Middle frontal gyrus (tissue), 1 donor: ENCODE measurements around the gene EYA4.

Source experiments
- DNase-seq: peaks from one replicate; pipeline ENCODE4 v3.0.0-alpha.2; 2015; ENCODE audit warnings: low spot score; ENCODE audit errors: extremely low spot score

EYA4 gene

DNA sequence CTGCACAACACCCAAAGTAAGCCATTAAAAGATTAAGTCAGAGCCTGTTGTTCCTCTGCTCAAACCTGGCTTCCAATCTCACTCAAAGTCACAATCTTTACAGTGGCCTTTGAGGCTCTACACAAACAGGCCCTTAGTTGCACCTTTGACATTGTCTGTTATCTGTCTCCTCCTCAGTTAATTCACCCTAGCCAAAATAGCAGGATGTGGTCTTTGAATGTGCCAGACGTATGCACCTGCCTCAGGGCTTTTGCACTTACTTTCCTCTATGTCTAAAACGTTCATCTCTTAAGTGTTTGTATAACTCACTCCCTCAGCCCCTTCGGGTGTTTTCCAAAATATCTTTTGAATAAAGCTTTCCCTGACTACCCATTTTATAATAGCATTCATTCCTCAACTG lies 107.7 kb downstream of the EYA4 start:
- DNase-seq = no peak

- DNase-seq = no peak
Observed at GRCh38 chr6:133350928-133351327, 109.8 kb downstream of the EYA4 start.

DNA sequence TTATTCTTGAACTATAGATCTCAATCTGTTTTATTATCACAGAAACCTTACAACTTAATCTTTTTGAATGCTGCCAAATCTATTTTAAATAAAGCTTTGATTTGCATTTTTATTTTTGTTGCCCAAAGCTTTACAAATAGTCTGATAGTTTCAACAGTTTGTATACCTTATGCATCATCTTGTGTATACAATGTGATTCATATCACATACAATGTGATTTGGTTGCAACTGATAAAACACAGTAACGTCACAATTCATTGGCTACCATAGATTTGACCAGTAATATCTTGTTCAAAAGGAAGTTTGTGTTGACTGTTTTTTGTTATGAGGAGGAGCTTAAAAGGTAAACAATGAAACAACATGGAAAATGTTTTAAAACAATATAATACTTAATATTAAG lies 110.9 kb downstream of the EYA4 start:
- DNase-seq = no peak

DNA sequence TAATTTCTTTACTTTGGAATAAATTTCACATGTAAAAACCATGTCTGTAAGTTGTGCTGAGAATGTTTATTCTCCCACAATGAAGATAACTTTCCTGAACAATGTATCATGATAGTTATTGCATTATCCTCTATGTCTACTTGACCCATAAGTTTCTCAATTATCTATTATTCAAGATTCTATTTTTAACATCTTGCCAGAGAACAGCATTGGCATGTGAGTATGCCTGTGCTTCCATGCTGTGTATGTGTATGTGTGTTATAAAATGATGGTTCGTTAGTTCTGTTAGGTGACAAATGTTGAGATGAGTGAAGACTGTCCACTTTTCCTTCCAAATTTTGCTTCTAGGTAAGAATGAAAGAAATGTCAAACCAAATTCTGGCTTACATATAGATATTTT lies 111.9 kb downstream of the EYA4 start:
- DNase-seq = no peak

DNA sequence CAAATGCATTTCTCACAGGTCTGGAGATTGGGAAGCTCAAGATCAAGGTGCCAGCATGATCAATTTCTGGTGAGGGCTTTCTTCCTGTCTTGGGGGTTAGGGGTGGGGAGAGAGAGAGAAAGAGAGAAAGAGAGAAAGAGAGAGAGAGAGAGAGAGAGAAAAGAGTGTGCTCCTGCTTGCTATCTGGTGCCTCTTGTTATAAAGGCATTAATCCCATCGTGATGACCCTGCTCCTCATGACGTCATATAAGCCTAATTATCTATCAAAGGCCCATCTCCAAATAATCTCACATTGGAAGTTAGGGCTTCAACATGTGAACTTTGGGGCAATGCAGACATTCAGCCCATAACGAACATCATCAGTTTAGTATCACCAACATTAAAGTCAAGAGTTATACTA lies 114.8 kb downstream of the EYA4 start:
- no peak for DNase-seq

DNA sequence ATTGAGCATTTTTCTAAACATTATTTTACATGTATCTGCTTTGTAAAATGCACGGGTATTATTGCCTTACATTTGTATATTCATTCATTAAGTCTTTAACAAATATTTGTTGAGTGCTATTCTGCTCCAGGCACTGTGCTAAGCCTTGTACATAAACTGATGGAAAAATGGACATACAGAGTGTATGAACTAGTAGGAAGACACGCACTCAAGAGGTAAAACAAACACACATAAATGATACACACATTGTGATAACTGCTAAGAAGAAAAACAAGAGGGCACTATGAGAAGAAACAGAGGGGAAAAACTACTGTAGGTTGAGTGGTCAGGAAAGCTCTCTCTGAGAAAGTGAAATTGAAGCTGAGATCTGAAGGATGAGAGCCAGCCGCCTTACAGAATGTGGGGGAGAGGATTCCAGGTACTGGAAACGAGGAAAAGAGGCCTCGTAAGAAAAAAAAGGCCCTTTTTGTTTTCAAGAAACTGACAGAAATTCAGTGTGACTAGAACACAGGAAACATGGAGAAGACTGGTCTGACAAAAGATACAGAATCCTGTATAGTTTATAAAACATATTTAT lies 117.5 kb downstream of the EYA4 start:
- DNase-seq = no peak

GRCh38 chr6:133359256-133359655 lies 118.1 kb downstream of the EYA4 start:
- no peak for DNase-seq

DNA sequence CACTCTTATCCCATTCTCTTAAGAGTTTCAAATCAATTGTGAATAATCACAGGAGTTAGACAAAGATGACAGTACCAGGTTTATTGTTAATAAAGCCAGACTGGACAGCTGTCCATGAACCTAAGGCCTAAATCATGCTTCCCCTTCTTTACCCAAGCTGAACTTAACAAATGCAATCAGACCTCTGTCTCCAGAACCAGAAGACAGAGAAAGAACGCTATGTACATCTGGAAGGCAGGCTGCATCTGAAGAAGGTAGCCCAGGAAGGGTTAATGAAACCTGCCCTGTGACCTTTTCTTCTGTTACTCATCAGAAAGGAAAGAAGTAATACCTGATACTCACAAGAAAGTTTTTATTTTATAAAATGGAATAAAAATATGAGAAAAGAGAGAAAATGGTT lies 118.6 kb downstream of the EYA4 start:
- no peak for DNase-seq

- no peak for DNase-seq
Observed at GRCh38 chr6:133360194-133360593, 119.0 kb downstream of the EYA4 start.

DNA sequence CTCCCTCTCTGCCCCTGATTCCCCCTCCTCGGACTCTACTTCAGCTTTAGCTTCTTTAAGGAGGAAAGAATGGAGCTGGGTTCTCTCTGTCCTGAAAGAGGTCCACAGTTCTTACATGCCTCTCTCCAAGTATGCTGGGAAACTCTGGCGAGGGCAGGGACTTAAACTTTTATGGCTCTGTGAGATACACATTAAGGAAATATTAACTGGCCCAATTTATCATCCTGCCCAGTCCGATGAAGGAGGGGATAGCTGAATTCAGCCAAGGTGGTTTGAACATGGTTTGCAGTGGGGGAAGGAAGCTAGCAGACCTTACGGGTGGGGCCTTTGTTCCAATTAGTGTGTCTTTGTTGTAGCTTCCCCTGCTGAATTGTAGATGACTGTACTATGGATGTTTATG lies 121.7 kb downstream of the EYA4 start:
- DNase-seq = no peak

DNA sequence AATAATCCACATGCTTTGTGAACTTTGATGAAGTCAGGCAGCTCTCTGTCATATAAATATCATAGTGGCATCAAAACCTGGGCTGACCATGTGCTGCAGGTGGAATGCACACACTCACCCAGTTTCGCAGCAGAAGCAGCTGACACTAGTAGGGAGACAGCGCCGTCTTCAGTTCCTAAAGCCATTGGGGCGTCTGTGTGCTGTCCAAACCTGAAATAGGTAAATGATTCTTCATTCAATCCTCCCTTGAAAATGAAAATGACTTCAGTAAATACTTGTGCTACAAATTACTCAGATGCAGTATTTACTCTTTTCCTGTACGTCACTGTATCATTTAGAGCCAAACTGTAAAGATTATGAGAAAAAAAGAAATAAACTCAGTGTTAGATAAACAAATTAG lies 127.5 kb downstream of the EYA4 start:
- DNase-seq = no peak

- no peak for DNase-seq
Observed at GRCh38 chr6:133369773-133370272, 128.7 kb downstream of the EYA4 start.

DNA sequence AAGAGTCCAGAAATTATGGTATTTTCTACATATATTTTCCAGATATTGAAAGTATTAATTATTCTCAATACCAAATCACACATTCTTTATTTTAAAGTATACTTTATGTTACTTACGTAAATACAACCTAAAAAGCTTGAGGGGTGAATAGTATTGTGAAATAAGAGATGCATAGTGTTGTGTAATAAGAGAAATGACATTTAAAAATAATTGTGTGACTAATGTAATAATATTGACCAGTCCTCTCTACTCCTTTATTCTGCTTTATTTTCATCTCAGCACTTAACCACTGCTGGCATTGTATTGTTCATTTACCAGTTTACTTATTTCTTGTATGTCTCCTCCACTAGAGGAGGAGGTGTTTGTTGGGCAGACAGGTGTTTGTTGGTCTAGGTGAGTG lies 135.6 kb downstream of the EYA4 start:
- DNase-seq = no peak

DNA sequence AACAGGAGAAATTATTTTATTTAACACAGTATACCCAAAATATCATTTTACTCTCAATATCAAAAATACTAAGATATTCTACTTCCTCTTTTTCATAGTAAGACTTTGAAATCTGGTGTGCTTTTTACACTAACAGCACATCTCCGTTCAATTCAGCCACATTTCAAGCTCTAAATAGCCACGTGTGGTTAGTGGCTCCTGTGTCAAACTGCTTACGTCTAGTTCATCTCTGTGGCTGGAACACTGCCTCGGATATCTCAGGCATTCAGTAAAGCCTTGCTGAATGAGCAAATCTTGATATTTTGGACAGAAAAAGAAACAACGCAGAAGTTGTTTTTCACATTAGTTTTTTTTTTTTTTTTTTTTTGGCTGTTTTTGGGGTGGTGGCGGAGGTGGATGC lies 136.1 kb downstream of the EYA4 start:
- no peak for DNase-seq

DNA sequence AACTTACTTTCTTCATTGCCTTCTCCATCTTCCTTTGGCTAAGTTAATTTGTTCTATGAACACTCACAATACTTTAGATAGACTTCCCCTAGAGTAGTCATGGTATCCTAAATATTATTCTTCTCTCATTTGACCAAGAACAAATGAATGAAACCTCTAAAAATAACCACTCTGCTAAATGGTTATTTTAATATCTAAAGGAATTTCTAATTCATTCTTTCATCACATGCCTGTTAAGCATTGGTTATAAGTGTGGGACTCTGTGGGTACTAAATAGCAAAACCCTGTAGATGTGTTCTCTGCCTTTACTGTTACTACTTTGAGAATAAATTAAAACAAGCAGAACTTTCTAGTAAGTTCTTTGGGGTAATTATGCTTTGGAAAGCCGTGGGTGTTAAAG lies 138.9 kb downstream of the EYA4 start:
- DNase-seq = no peak

DNA sequence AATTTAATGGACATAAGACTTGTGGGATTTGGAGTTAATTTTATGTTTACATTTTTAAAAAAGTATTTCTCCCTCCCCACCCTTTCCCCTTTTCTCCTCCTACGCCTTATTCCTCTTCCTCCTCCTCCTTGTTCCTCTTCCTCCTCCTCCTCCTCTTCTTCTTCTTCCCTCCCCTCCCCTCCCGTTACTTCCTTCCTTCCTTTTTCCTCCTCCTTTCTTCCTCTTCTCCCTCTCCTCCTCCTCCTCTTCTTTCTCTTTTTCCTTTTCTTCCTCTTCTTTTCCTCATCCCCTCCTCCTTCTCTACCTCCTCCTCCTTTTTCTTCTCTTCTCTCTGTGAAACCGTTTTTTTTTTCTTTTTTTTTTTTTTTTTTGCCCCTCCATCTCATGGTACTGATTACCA lies 139.6 kb downstream of the EYA4 start:
- DNase-seq = no peak

DNA sequence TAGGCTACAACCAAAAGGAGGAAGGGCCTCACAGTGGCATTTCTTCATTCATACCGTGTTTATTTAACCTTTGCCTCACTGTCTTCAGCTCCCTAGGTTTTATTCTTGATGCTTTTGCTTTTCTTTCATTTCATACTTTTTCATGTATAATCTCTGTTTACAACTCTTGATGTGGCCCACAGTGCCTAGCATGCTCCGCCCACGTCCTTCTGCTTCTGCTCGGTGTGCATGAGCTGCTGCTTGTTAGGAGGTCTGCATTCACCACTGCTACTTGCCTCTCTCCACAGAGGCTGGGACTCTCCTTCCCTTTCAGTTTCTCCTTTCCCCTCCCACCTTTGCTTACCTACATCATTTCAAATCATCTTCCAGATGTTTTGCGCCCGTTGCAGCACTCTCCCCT lies 147.6 kb downstream of the EYA4 start:
- DNase-seq = no peak

GRCh38 chr6:133390168-133390567 lies 149.0 kb downstream of the EYA4 start:
- DNase-seq = no peak

DNA sequence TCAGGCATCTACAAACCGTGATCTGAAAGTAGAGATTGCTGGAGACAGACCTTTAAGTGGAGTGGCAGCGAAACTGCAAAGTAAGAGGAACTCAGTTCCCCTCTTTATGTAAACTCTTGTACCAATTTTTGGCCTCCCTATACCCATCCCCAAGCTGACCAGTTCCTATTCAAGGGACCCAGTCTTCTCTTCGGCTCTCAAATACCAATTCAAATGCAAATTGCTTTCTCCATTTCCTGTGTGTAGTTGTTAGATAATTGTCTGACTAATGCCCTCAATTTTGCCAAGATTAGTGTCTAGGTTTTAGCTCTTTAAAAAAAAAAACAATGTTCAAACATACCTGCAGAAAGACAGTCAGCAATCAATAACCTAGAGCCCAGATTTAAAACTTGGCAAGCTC lies 150.9 kb downstream of the EYA4 start:
- no peak for DNase-seq

DNA sequence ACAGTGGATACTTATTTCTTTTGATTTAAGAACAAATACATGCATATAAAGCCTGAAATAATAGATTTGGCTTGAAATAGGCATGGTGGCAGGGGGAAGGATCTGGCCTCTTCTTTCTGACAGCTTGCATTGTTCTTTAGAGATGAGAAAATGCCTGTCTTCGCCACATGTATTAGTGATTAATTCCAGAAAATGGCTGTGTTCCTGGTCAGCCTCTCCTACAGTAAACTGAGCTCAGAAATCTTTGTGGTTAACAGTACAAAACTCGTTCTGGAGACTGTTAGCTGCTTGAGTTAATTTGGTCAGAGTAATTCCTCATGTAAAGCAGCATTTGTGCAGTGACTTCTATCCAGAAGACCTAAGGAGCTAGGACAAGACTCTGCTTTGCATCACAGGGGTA lies 151.5 kb downstream of the EYA4 start:
- DNase-seq = no peak

GRCh38 chr6:133393891-133394290 lies 152.7 kb downstream of the EYA4 start:
- DNase-seq = no peak

- no peak for DNase-seq
Observed at GRCh38 chr6:133394630-133395029, 153.5 kb downstream of the EYA4 start.

DNA sequence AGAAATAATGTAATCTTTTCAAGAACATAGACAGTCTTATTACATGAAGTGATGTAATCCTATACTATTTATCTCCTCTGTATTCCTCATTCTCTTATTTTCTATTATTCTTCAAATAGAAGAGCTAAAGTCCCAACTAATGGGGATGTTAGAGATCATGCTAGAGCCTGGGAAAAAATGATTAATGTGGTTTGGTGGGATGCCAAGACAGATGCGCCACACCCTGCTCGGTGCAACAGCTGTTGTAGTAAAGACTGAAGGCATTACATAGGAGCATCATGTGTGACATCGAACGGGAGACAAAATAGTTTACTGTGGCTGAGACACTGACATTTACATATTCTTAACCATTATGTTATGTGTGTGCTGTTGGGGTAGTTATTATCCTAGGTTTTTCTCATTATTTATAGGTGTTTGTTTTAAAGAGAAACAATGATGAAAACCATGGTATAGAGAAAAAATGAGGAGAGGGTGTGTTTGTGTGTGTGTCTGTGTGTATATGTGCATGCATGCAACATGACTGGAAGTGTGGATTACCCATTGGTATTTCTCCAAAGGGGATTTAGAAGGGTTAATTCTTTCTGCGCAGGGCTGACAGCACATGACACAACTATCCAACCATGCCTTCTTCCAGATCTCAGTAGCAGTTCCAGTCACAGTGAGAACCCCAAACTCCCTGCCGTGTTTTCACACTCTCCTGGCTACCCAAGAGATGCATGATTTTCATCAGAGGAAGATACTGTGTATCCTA lies 155.3 kb downstream of the EYA4 start:
- no peak for DNase-seq
